Measurements from ENCODE around the gene EIF4G3. TPM values are rescaled to one million over a fixed set of nuclear protein-coding genes. Genes with fewer than 3 reads are reported as not detected.

The EIF4G3 gene
- total RNA-seq, 1 donor from 2014 or later = 97.4 TPM

DNA sequence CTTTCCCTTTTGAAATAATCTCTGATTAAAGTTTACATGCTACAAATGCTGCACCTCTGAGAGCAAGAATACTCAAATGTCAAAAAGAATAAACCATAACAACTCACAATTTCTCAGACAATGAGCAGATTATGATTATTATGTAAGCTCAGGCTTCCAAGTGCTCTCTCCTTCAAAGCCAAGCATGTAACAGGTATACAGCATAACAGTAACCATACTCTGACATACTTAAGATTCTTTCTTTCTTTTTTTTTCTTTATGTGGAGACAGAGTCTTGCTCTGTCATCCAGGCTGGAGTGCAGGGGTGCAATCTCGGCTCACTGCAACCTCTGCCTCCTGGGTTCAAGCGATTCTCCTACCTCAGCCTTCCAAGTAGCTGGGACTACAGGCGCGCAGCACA, 155.4 kb downstream of the EIF4G3 start:
- no peak for DNase-seq (ENCODE audit: low spot score, unreplicated experiment)
- Mint-ChIP-seq H3K9me3 (ENCODE audit: low read depth) (peaks cover 7% of the 10 kb centered on the region), H3K4me1 (ENCODE audit: low read depth) (peaks cover 11% of the 10 kb centered on the region), H3K27me3 (no peaks in the 10 kb centered on the region), H3K27ac (peak overlapping the region; percentile 89), H3K4me3 (ENCODE audit: low read depth) (no peak overlapping the region), H3K36me3 (ENCODE audit: insufficient read depth) (peaks cover 10% of the 10 kb centered on the region)
- TF ChIP-seq, protein P1, sequence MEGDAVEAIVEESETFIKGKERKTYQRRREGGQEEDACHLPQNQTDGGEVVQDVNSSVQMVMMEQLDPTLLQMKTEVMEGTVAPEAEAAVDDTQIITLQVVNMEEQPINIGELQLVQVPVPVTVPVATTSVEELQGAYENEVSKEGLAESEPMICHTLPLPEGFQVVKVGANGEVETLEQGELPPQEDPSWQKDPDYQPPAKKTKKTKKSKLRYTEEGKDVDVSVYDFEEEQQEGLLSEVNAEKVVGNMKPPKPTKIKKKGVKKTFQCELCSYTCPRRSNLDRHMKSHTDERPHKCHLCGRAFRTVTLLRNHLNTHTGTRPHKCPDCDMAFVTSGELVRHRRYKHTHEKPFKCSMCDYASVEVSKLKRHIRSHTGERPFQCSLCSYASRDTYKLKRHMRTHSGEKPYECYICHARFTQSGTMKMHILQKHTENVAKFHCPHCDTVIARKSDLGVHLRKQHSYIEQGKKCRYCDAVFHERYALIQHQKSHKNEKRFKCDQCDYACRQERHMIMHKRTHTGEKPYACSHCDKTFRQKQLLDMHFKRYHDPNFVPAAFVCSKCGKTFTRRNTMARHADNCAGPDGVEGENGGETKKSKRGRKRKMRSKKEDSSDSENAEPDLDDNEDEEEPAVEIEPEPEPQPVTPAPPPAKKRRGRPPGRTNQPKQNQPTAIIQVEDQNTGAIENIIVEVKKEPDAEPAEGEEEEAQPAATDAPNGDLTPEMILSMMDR (IDR thresholded peaks at IDR 0.05; ENCODE audit: unreplicated experiment) = no peak

DNA sequence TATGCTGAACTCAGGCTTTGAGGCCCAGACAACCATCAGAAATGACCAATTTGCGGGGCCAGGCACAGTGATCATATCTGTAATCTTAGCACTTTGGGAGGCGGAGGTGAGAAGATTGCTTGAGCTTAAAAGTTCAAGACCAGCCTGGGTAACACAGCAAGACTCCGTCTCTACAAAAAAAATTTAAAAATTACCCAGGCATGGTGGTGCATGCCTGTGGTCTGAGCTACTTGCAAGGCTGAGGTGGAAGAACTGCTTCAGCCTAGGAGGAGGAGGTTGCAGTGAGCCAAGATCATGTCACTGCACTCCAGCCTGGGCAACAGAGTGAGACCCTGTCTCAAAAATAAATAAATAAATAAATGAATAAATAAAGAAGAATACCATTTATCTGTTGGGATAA, 156.5 kb downstream of the EIF4G3 start:
- Mint-ChIP-seq H3K36me3 (ENCODE audit: insufficient read depth) (peaks cover 10% of the 10 kb centered on the region), H3K27me3 (no peaks in the 10 kb centered on the region), H3K27ac (no peak overlapping the region), H3K9me3 (ENCODE audit: low read depth) (peaks cover 4% of the 10 kb centered on the region), H3K4me1 (ENCODE audit: low read depth) (peaks cover 11% of the 10 kb centered on the region), H3K4me3 (ENCODE audit: low read depth) (no peak overlapping the region)
- DNase-seq (ENCODE audit: low spot score, unreplicated experiment) = no peak
- TF ChIP-seq, protein P1 (IDR thresholded peaks at IDR 0.05; ENCODE audit: unreplicated experiment) = no peak

DNA sequence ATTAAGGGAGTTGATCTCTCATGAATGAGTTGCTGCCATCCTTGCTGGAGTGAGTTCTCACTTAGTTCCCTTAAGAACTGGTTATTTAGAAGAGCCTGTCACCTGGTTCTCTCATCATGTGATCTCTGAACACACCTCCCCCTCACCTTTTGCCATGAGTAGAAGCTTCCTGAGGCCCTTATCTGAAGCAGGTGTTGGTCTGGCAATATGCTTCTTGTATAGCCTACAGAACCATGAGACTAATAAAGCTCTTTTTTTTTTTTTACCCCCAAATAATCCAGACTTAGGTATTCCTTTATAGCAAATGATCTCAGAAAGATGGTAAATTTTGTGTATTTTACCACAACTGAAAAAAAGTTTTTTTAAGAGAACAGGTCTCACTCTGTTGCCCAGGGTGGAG, 158.0 kb downstream of the EIF4G3 start:
- no peak overlapping the region for H3K4me3 Mint-ChIP-seq (ENCODE audit: low read depth)
- peaks cover 10% of the 10 kb centered on the region for H3K36me3 Mint-ChIP-seq (ENCODE audit: insufficient read depth)
- TF ChIP-seq, protein P1 (IDR thresholded peaks at IDR 0.05; ENCODE audit: unreplicated experiment) = no peak
- H3K27me3 Mint-ChIP-seq = no peaks in the 10 kb centered on the region
- peaks cover 11% of the 10 kb centered on the region for H3K4me1 Mint-ChIP-seq (ENCODE audit: low read depth)
- DNase-seq (ENCODE audit: low spot score, unreplicated experiment) = no peak
- no peak overlapping the region for H3K27ac Mint-ChIP-seq
- H3K9me3 Mint-ChIP-seq (ENCODE audit: low read depth) = peaks cover 4% of the 10 kb centered on the region

DNA sequence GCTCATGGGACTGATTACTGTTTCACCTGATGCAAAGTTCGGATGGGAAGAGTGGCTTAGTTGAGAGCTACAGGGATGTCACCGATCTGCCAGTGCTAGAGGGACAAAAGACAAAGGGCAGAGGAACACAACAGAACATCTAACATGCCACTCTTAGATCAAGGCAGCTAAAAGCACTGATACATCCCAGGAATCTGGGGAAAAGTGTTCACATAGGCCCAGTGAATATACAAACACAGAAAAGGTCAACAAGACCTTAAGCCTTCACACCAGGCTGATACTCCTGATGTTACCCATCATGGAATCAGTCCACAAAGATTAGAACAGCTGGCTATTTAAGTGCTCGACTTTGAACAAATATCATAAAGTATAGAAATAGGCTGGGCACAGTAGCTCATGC, 163.2 kb downstream of the EIF4G3 start:
- Mint-ChIP-seq H3K36me3 (ENCODE audit: insufficient read depth) (peaks cover 5% of the 10 kb centered on the region), H3K27ac (peak overlapping the region; percentile 87), H3K4me3 (ENCODE audit: low read depth) (no peak overlapping the region), H3K27me3 (no peaks in the 10 kb centered on the region), H3K4me1 (ENCODE audit: low read depth) (peaks cover 3% of the 10 kb centered on the region), H3K9me3 (ENCODE audit: low read depth) (no peaks in the 10 kb centered on the region)
- DNase-seq (ENCODE audit: low spot score, unreplicated experiment) = no peak
- TF ChIP-seq, protein P1 (IDR thresholded peaks at IDR 0.05; ENCODE audit: unreplicated experiment) = no peak

DNA sequence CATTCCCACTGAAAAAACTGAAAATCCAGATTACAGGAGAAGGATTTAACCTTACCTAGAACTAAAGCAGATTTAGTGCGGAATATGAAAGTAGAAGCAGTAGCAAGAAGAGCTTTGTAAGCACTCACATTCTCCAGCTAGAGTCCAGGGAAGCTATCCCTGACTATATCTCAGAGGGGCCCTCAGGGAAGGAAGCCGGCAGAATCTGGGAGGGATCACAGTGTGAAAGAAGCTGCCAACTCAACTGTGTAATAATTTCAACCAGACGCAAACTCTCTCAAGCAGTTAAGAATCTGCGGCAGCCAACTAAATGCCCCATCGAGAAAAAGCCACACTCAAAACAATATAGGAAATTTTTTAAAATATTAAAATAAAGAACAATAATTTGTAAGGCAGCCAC, 163.8 kb downstream of the EIF4G3 start:
- peaks cover 3% of the 10 kb centered on the region for H3K4me1 Mint-ChIP-seq (ENCODE audit: low read depth)
- H3K27ac Mint-ChIP-seq = peak overlapping the region; percentile 72
- H3K9me3 Mint-ChIP-seq (ENCODE audit: low read depth) = no peaks in the 10 kb centered on the region
- no peak overlapping the region for H3K4me3 Mint-ChIP-seq (ENCODE audit: low read depth)
- H3K36me3 Mint-ChIP-seq (ENCODE audit: insufficient read depth) = peaks cover 4% of the 10 kb centered on the region
- TF ChIP-seq, protein P1 (IDR thresholded peaks at IDR 0.05; ENCODE audit: unreplicated experiment) = no peak
- no peak for DNase-seq (ENCODE audit: low spot score, unreplicated experiment)
- no peaks in the 10 kb centered on the region for H3K27me3 Mint-ChIP-seq

All from progenitor cell of endocrine pancreas (in vitro differentiated cells).